ENCODE measurements around the gene SORL1-AS1.

DNA sequence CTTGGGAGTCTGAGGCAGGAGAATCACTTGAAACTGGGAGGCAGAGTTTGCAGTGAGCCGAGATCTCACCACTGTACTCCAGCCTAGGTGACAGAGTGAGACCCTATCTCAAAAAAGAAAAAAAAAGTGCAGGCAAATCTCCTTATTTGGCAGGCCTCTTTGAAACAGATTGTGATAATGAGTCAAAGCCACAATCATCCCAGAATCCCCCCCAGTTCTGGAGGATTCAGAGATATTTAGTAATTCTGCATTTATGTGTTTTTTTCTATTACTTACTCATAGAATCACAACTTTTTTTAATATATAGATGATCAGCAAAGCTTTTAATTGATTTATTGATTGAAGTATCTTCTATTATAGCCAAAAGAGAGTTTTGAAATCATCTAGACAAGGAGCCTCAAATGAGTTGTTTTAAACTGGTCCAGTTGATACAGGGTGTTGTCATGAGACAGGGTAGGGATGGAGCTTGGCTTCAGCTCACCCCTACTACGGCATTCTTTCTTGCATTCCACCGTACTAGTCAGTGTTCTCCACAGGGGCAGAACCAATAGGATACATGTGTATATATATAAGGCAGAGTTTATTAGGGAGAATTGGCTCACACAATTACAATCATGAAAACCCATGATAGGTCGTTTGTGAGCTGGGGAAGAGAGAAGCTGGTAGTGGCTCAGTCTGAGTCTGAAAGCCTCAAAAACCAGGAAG lies 39.9 kb downstream of the SORL1-AS1 start:
- TF ChIP-seq GATA3 (IDR thresholded peaks at IDR 0.05; ENCODE audit: low read depth, low read length) = no peak
- no peak for TF ChIP-seq GATA2 (IDR thresholded peaks at IDR 0.05; ENCODE audit: low read depth, low read length)
